PC-9 (cell line): ENCODE measurements around the gene EXOG. TPM values are rescaled to one million over a fixed set of nuclear protein-coding genes. Genes with fewer than 3 reads are reported as not detected.

Experiments used
- BruUV-seq: library from RNA; stranded (reverse); fragments of 400-500 nt; replicated peaks from 2 replicates; lab custom pipeline; 2021; lab: Mats Ljungman, UMichigan
- CTCF ChIA-PET: fragments of 300-600 bp; sonication (Branson Sonifier 250); formaldehyde crosslinking; loops from one replicate; lab custom pipeline; 2022; ENCODE audit warnings: antibody characterized with exemption; lab: Charles Lee
- POLR2A ChIA-PET: fragments of 300-600 bp; sonication (Branson Sonifier 250); formaldehyde crosslinking; loops from one replicate; lab custom pipeline; 2022; ENCODE audit warnings: antibody characterized with exemption; ENCODE audit not compliant: unreplicated experiment; lab: Charles Lee
- DNase-seq, 2 experiments: peaks; one replicate each; pipeline versions ENCODE4 v3.0.0 to v3.0.0-alpha.2; 2015 to 2022; ENCODE audit warnings: mixed read lengths in 1 of 2
- H2AFZ ChIP-seq: fragments of 200-600 bp; sonication (generic); 2 replicates; pipeline ENCODE4 v1.8.1; 2017; ENCODE audit warnings: antibody characterized with exemption
- H3F3A ChIP-seq: fragments of 200-600 bp; sonication (generic); 2 replicates; pipeline ENCODE4 v1.8.1; 2017; ENCODE audit warnings: antibody characterized with exemption, mild to moderate bottlenecking, low read depth; ENCODE audit not compliant: insufficient read depth
- H3K27ac ChIP-seq: fragments of 200-600 bp; sonication (generic); 2 replicates; pipeline ENCODE4 v1.6.1; 2016; ENCODE audit warnings: mixed run types
- H3K27me3 ChIP-seq: fragments of 200-600 bp; sonication (generic); 2 replicates; pipeline ENCODE4 v1.6.1; 2016; ENCODE audit warnings: low read depth, mixed run types; ENCODE audit not compliant: insufficient read depth
- H3K36me3 ChIP-seq: fragments of 200-600 bp; sonication (generic); 2 replicates; pipeline ENCODE4 v1.6.1; 2016; ENCODE audit warnings: low read depth, mixed run types
- H3K4me1 ChIP-seq: fragments of 200-600 bp; sonication (generic); replicated peaks from 2 replicates; pipeline ENCODE4 v1.6.1; 2016; ENCODE audit warnings: mixed run types; ENCODE audit not compliant: insufficient read depth
- H3K4me2 ChIP-seq: fragments of 200-600 bp; sonication (generic); 2 replicates; pipeline ENCODE4 v1.6.1; 2017; ENCODE audit warnings: mixed run types
- H3K4me3 ChIP-seq: fragments of 200-600 bp; sonication (generic); 2 replicates; pipeline ENCODE4 v1.6.1; 2016; ENCODE audit warnings: mixed run types
- H3K79me2 ChIP-seq: fragments of 200-600 bp; sonication (generic); 2 replicates; pipeline ENCODE4 v1.6.1; 2017; ENCODE audit warnings: low read depth, mixed run types
- H3K9me2 ChIP-seq: fragments of 200-600 bp; sonication (generic); 2 replicates; pipeline ENCODE4 v1.8.1; 2017; ENCODE audit warnings: mild to moderate bottlenecking; ENCODE audit not compliant: insufficient read depth
- H3K9me3 ChIP-seq: fragments of 200-600 bp; sonication (generic); 2 replicates; pipeline ENCODE4 v1.8.1; 2016; ENCODE audit warnings: low read depth; ENCODE audit not compliant: insufficient read depth
- H4K20me1 ChIP-seq: fragments of 200-600 bp; sonication (generic); 2 replicates; pipeline ENCODE4 v1.8.1; 2017; ENCODE audit not compliant: insufficient read depth
- CTCF ChIP-seq: fragments of 200-600 bp; sonication (generic); conservative IDR thresholded peaks from 2 replicates; pipeline ENCODE4 v1.6.1; 2017; ENCODE audit warnings: mixed run types, antibody characterized with exemption, mild to moderate bottlenecking, moderate library complexity
- EZH2 ChIP-seq: fragments of 200-600 bp; sonication (generic); IDR thresholded peaks from 2 replicates; pipeline ENCODE4 v1.8.0; 2017; ENCODE audit warnings: antibody characterized with exemption, low read depth
- intact Hi-C: fragments of 100-400 bp; cut with micrococcal nuclease; formaldehyde crosslinking; loops from one replicate; pipeline ENCODE4 v1.10.0; 2022; ENCODE audit not compliant: unreplicated experiment
- total RNA-seq: library from RNA; stranded (reverse); gene quantifications from 2 replicates; pipeline ENCODE4 v1.2.3, GENCODE V29; 2021

Gene EXOG
- total RNA-seq, 1 experiment from 2014 or later, result 7.5 TPM

GRCh38 chr3:38460377-38461270 lies 35.5 kb upstream of the EXOG start:
- no TSS peak for BruUV-seq
- no peak overlapping the region for H3K4me3 ChIP-seq
- H3K27ac ChIP-seq, result no peak overlapping the region
- no peaks in the 10 kb centered on the region for H3K9me3 ChIP-seq
- H3K79me2 ChIP-seq, result peaks cover 46% of the 10 kb centered on the region
- ChIA-PET CTCF (no interaction called here), POLR2A (interaction anchor here (0.7 kb wide), 1 partner anchor 343 kb away, joined by 4 read pairs; no protein-coding TSS in a partner anchor)
- intact Hi-C loops, result no loop called here
- peaks cover 8% of the 10 kb centered on the region; the same call in 1 of the 2 replicates for H3K4me1 ChIP-seq
- no peaks in the 10 kb centered on the region for H3K36me3 ChIP-seq
- no peaks in the 10 kb centered on the region for H3K9me2 ChIP-seq
- no peak for TF ChIP-seq CTCF
- TF ChIP-seq EZH2, result no peak
- no peak for DNase-seq
- H2AFZ ChIP-seq, result no peak overlapping the region
- H3F3A ChIP-seq, result no peaks in the 10 kb centered on the region
- no peaks in the 10 kb centered on the region for H3K27me3 ChIP-seq
- H4K20me1 ChIP-seq, result peaks cover 18% of the 10 kb centered on the region; the same call in 1 of the 2 replicates
- H3K4me2 ChIP-seq, result no peak overlapping the region

GRCh38 chr3:38465588-38466154 lies 30.5 kb upstream of the EXOG start:
- CTCF ChIA-PET, result interaction anchor here (0.6 kb wide), 1 partner anchor 15 kb away, joined by 4 read pairs; no protein-coding TSS in a partner anchor
- no peaks in the 10 kb centered on the region for H3K9me2 ChIP-seq
- BruUV-seq, result no TSS peak
- DNase-seq, result no peak
- TF ChIP-seq EZH2, result no peak
- no peak for TF ChIP-seq CTCF
- H3K4me2 ChIP-seq, result no peak overlapping the region
- no peak overlapping the region for H3K4me3 ChIP-seq
- H3K27me3 ChIP-seq, result no peaks in the 10 kb centered on the region
- intact Hi-C loops, result no loop called here
- peaks cover 11% of the 10 kb centered on the region for H3K79me2 ChIP-seq
- H3K9me3 ChIP-seq, result no peaks in the 10 kb centered on the region
- H2AFZ ChIP-seq, result no peak overlapping the region
- no peaks in the 10 kb centered on the region for H3K4me1 ChIP-seq
- POLR2A ChIA-PET, result no interaction called here
- H3F3A ChIP-seq, result no peaks in the 10 kb centered on the region
- no peak overlapping the region for H3K27ac ChIP-seq
- H3K36me3 ChIP-seq, result no peaks in the 10 kb centered on the region
- no peaks in the 10 kb centered on the region for H4K20me1 ChIP-seq

- POLR2A ChIA-PET, result no interaction called here
Measured at GRCh38 chr3:38468765-38469164, 27.4 kb upstream of the EXOG start.

More at GRCh38 chr3:38468765-38469164, 27.4 kb upstream of the EXOG start:
- H2AFZ ChIP-seq, result no peak overlapping the region
- CTCF ChIA-PET, result no interaction called here
- H3K36me3 ChIP-seq, result no peaks in the 10 kb centered on the region
- H3K9me3 ChIP-seq, result no peaks in the 10 kb centered on the region
- no peak for DNase-seq
- H3K4me1 ChIP-seq, result no peaks in the 10 kb centered on the region
- H4K20me1 ChIP-seq, result no peaks in the 10 kb centered on the region; the same call in 1 of the 2 replicates
- no peaks in the 10 kb centered on the region for H3K9me2 ChIP-seq
- H3K4me3 ChIP-seq, result no peak overlapping the region
- intact Hi-C loops, result no loop called here
- no peak overlapping the region for H3K4me2 ChIP-seq
- no peaks in the 10 kb centered on the region for H3K27me3 ChIP-seq
- TF ChIP-seq EZH2 (no peak), CTCF (no peak)
- 0 out of 2 replicates have a peak, but pooled peaks cover 5% of the 10 kb centered on the region for H3K79me2 ChIP-seq
- no TSS peak for BruUV-seq
- H3K27ac ChIP-seq, result no peak overlapping the region
- no peaks in the 10 kb centered on the region for H3F3A ChIP-seq
